GM06990 (cell line): ENCODE data around the gene COL5A1.

Experiments
- DNase-seq: peaks from one replicate; pipeline ENCODE4 v3.0.0-alpha.2; 2011; ENCODE audit not compliant: insufficient read length; ENCODE audit errors: extremely low read depth
- H3K27me3 ChIP-seq: replicated peaks from 2 replicates; pipeline ENCODE4 v1.6.0; 2011; ENCODE audit warnings: low read length; ENCODE audit not compliant: control insufficient read depth, insufficient read depth
- H3K36me3 ChIP-seq: 2 replicates; pipeline ENCODE4 v1.5.1; 2011; ENCODE audit warnings: low read length; ENCODE audit not compliant: control insufficient read depth, insufficient read depth
- H3K4me3 ChIP-seq: replicated peaks from 2 replicates; pipeline ENCODE4 v1.5.1; 2011; ENCODE audit warnings: low read depth, mild to moderate bottlenecking, control low read depth, low read length
- TF ChIP-seq, protein P1 (sequence below): IDR thresholded peaks from 2 replicates; pipeline ENCODE4 v1.5.1; 2011; ENCODE audit warnings: low read length, control low read depth, mild to moderate bottlenecking, inconsistent platforms; ENCODE audit not compliant: insufficient read depth, poor library complexity, severe bottlenecking

COL5A1 gene

DNA sequence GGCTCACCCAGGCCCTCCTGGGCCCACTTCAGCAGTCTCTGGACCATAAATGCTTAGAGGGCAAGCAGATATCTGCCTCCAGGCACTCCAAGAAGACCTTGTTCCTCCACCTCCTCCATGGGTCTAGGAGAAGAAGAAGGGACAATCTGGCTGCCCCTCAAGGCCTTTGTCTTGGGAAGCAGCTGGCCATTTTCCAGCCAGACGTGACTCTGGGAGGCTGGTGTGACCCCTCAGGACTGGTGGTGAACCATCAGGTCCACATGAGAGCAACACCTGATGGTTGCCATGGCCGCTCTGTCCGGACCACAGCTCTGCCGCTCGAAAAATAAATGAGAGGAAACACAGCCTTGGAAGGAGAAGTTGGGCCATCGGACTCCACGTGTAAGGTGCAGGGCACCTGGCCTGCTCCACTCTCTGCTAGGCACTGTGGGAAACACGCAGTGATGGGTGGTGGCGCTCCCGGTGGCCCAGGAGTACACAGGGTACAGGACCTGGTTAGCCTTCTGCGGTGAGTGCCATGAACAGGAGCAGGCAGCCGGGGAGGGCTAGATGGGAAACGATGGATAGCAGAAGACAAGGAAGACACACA lies 3.0 kb upstream of the COL5A1 start:
- TF ChIP-seq, protein P1, sequence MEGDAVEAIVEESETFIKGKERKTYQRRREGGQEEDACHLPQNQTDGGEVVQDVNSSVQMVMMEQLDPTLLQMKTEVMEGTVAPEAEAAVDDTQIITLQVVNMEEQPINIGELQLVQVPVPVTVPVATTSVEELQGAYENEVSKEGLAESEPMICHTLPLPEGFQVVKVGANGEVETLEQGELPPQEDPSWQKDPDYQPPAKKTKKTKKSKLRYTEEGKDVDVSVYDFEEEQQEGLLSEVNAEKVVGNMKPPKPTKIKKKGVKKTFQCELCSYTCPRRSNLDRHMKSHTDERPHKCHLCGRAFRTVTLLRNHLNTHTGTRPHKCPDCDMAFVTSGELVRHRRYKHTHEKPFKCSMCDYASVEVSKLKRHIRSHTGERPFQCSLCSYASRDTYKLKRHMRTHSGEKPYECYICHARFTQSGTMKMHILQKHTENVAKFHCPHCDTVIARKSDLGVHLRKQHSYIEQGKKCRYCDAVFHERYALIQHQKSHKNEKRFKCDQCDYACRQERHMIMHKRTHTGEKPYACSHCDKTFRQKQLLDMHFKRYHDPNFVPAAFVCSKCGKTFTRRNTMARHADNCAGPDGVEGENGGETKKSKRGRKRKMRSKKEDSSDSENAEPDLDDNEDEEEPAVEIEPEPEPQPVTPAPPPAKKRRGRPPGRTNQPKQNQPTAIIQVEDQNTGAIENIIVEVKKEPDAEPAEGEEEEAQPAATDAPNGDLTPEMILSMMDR: no peak
- no peaks in the 10 kb centered on the region for H3K36me3 ChIP-seq
- H3K27me3 ChIP-seq: no peaks in the 10 kb centered on the region; the same call in 1 of the 2 replicates
- no peak overlapping the region for H3K4me3 ChIP-seq
- no peak for DNase-seq

DNA sequence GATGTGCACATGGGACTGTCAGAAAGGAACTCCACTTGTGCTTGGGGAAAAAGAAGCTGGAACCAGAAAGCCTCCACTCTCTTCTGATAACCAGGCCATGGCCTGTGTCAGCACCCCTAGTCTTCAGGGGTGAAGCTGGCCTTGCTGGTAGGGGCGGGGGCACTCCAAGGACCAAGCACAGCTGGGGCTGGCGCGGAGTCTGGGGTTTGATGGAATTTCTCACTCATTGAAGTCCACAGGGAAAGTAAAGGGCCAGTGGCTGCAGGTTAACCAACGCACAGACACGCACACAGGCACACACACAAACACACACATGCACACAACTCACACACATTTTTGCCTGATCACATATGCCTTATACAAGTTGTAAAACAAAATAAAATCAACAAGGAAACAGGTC lies 1.6 kb upstream of the COL5A1 start:
- H3K36me3 ChIP-seq: no peaks in the 10 kb centered on the region
- no peak for DNase-seq
- TF ChIP-seq, protein P1: no peak
- no peaks in the 10 kb centered on the region; the same call in none of the 2 replicates for H3K27me3 ChIP-seq
- H3K4me3 ChIP-seq: no peak overlapping the region

DNA sequence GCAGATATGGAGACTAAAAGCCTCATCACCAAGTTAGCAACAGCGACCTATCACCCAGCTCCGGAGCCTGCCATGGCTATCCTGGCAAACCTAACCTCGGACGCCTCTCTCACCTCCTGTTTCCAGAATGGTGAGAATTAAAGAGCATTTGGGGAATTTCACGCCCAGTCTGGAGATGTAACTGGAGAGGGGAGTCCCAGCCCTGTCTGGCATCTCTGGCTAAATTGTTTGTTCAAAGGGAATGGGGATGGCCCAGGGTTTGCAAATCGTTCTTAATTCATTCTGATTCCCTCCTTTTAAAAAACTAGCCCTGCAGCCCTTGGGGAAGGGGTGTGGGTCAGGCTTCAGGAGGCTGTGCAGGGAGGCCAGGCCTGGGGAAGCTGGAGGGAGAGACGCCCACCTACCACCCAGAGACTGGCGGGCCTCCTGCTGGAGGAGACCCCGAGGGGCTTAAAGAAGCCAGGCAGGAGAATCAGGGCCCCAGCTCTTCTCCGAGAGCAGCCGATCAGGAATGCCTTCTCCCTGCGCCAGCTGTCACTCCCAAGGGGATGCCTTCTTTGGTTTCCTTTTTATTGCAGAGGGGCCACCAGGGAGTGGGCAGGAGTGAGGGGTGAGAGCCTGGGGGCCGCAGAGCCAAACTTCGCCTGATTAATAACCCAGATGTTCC lies 964 bp upstream of the COL5A1 start:
- TF ChIP-seq, protein P1: no peak
- DNase-seq: no peak
- no peaks in the 10 kb centered on the region for H3K36me3 ChIP-seq
- H3K4me3 ChIP-seq: no peak overlapping the region
- no peaks in the 10 kb centered on the region; the same call in none of the 2 replicates for H3K27me3 ChIP-seq

DNA sequence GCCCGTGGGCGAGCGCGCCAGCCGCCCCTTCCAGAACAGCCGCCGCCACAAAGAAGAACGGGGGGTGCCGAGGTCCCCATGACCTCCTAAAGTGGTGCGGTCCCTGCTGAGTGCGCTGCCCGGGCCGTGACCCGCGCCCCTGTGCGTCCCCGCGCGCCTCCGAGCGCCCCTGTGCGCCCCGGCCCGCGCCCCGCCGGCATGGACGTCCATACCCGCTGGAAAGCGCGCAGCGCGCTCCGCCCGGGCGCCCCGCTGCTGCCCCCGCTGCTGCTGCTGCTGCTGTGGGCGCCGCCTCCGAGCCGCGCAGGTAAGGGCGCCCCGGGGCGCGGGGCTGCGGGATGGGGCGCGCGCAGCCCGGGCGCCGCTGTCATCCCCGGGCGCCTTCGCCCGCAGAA lies 384 bp downstream of the COL5A1 start:
- H3K27me3 ChIP-seq: no peaks in the 10 kb centered on the region; the same call in none of the 2 replicates

DNA sequence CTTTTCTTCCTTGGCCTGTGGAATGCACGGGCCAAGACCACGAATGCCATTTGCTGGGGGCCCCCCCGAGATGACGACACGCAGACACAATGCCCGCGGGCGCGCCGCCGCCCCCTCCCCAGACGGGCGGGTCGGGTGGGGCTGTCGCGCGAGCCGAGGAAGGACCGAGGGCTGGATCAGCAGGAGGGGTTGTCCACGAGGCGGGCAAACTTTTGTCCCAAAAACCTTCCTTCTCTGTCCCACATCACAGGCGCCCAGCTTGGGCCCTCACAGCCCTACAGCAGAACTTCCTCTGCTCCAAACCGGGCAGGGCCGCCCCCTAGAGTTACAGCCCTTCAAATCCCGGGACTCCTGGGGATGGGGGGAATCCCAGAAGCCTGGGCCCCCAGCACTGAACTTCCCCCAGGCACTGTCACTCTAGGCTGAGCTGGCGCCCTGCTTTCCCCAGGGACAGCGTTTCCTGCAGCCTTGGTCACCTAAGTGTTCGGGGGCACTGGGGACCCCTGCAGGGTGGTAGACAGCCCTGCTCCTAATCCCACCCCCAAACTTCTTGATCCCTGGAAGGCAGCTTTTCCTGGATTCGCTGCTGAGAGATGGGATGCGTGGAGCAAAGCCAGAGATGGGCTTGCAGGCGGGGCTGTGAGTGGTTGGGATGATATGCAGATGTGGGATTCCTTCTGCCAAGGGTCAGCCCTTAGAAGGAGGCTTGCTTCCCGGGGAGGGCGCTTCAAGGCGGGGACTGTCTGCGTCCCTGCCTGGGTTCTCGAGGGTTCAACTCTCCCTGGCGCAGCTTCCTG lies 980 bp downstream of the COL5A1 start:
- Histone ChIP-seq H3K27me3 (no peaks in the 10 kb centered on the region; the same call in none of the 2 replicates), H3K4me3 (no peak overlapping the region), H3K36me3 (no peaks in the 10 kb centered on the region)
- TF ChIP-seq, protein P1: no peak
- no peak for DNase-seq

More for the DNA sequence above, 384 bp downstream of the COL5A1 start:
- TF ChIP-seq, protein P1: no peak
- H3K4me3 ChIP-seq: no peak overlapping the region
- H3K36me3 ChIP-seq: no peaks in the 10 kb centered on the region
- DNase-seq: no peak
